GM13977 (cell line): ENCODE results near the gene CDH13.

Experiments
- DNase-seq: peaks from one replicate; pipeline ENCODE4 v3.0.0; 2012; ENCODE audit warnings: low spot score
- in situ Hi-C: fragments of 300-500 bp; cut with MboI; formaldehyde crosslinking; loops from one replicate; pipeline ENCODE4 v1.12.0; 2022; ENCODE audit warnings: low sequenced_read_pairs, low pct_unique_long_range_greater_than_20kb, mixed read lengths, inconsistent platforms; ENCODE audit not compliant: unreplicated experiment
- TF ChIP-seq, protein P1 (sequence below): IDR thresholded peaks from 2 replicates; pipeline ENCODE4 v1.5.1; 2012; ENCODE audit warnings: mild to moderate bottlenecking, control low read depth; ENCODE audit not compliant: insufficient read depth; ENCODE audit errors: extremely low read depth, missing control alignments

The CDH13 gene

GRCh38 chr16:83802554-83803205 is 1175.9 kb downstream of the CDH13 start:
- in situ Hi-C loops, result no loop called here
- DNase-seq, result no peak
- TF ChIP-seq, protein P1, sequence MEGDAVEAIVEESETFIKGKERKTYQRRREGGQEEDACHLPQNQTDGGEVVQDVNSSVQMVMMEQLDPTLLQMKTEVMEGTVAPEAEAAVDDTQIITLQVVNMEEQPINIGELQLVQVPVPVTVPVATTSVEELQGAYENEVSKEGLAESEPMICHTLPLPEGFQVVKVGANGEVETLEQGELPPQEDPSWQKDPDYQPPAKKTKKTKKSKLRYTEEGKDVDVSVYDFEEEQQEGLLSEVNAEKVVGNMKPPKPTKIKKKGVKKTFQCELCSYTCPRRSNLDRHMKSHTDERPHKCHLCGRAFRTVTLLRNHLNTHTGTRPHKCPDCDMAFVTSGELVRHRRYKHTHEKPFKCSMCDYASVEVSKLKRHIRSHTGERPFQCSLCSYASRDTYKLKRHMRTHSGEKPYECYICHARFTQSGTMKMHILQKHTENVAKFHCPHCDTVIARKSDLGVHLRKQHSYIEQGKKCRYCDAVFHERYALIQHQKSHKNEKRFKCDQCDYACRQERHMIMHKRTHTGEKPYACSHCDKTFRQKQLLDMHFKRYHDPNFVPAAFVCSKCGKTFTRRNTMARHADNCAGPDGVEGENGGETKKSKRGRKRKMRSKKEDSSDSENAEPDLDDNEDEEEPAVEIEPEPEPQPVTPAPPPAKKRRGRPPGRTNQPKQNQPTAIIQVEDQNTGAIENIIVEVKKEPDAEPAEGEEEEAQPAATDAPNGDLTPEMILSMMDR, result no peak

- TF ChIP-seq, protein P1, result no peak
- in situ Hi-C loops, result no loop called here
- DNase-seq, result no peak
Measured at GRCh38 chr16:83803811-83804210, 1177.0 kb downstream of the CDH13 start.

DNA sequence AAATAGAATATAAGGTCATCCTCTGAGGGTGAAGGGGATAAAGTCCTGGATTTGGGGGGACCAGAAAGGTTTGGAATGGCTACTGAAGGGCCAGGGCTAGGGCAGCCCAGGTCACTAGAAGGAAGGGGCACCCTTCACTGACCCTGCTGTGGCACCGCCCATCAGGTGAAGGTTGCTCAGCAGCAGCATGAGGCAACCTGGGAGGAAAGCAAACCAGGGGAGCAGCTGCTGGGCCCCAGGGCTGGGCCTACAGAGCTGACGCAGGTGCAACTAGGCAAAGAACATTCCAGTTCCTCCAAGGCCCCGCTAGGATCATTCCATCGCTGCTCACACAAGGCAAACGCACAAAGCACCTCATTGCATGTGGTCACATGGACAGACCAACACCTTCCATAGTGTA is 1177.6 kb downstream of the CDH13 start:
- TF ChIP-seq, protein P1, result no peak
- DNase-seq, result no peak
- in situ Hi-C loops, result no loop called here

- in situ Hi-C loops, result no loop called here
- TF ChIP-seq, protein P1, result no peak
- DNase-seq, result peak; percentile 40
Measured at GRCh38 chr16:83806036-83806435, 1179.3 kb downstream of the CDH13 start.

- TF ChIP-seq, protein P1, result no peak
- no peak for DNase-seq
- in situ Hi-C loops, result no loop called here
Measured at GRCh38 chr16:83806731-83807130, 1180.0 kb downstream of the CDH13 start.

GRCh38 chr16:83807327-83807709 is 1180.5 kb downstream of the CDH13 start:
- DNase-seq, result no peak
- TF ChIP-seq, protein P1, result no peak
- in situ Hi-C loops, result no loop called here
